ENCODE measurements around the gene VWA8.

VWA8 gene

GRCh38 chr13:41643507-41643906, 317.4 kb downstream of the VWA8 start:
- Histone ChIP-seq H3K27me3 (ENCODE audit: insufficient read depth, low read depth) (no peaks in the 10 kb centered on the region), H3K79me2 (ENCODE audit: insufficient read depth, low read depth) (no peaks in the 10 kb centered on the region), H3K4me2 (no peak overlapping the region), H3K36me3 (ENCODE audit: insufficient read depth) (no peaks in the 10 kb centered on the region), H3K4me1 (ENCODE audit: low read depth, poor library complexity, severe bottlenecking) (no peaks in the 10 kb centered on the region), H3K9ac (no peak overlapping the region), H3K27ac (no peak overlapping the region), H2AFZ (ENCODE audit: low read depth) (no peak overlapping the region), H3K4me3 (IDR thresholded peaks at IDR 0.05; ENCODE audit: insufficient read depth, low read depth, low read length) (no peak overlapping the region), H4K20me1 (ENCODE audit: insufficient read depth) (no peaks in the 10 kb centered on the region)
- TF ChIP-seq CTCF (conservative IDR thresholded peaks at IDR 0.05; ENCODE audit: low read depth, low read length) = no peak

GRCh38 chr13:41641961-41642360, 318.9 kb downstream of the VWA8 start:
- H3K27ac ChIP-seq = no peak overlapping the region
- H2AFZ ChIP-seq (ENCODE audit: low read depth) = no peak overlapping the region
- no peak overlapping the region for H3K9ac ChIP-seq
- H4K20me1 ChIP-seq (ENCODE audit: insufficient read depth) = no peaks in the 10 kb centered on the region
- no peaks in the 10 kb centered on the region for H3K79me2 ChIP-seq (ENCODE audit: insufficient read depth, low read depth)
- H3K4me1 ChIP-seq (ENCODE audit: low read depth, poor library complexity, severe bottlenecking) = no peaks in the 10 kb centered on the region
- H3K36me3 ChIP-seq (ENCODE audit: insufficient read depth) = no peaks in the 10 kb centered on the region
- H3K4me2 ChIP-seq = no peak overlapping the region
- H3K27me3 ChIP-seq (ENCODE audit: insufficient read depth, low read depth) = no peaks in the 10 kb centered on the region
- no peak overlapping the region for H3K4me3 ChIP-seq (IDR thresholded peaks at IDR 0.05; ENCODE audit: insufficient read depth, low read depth, low read length)
- TF ChIP-seq CTCF (conservative IDR thresholded peaks at IDR 0.05; ENCODE audit: low read depth, low read length) = no peak

- Histone ChIP-seq H2AFZ (ENCODE audit: low read depth) (no peak overlapping the region), H3K36me3 (ENCODE audit: insufficient read depth) (no peaks in the 10 kb centered on the region), H3K4me2 (no peak overlapping the region), H3K27me3 (ENCODE audit: insufficient read depth, low read depth) (no peaks in the 10 kb centered on the region), H4K20me1 (ENCODE audit: insufficient read depth) (no peaks in the 10 kb centered on the region), H3K27ac (no peak overlapping the region), H3K4me3 (IDR thresholded peaks at IDR 0.05; ENCODE audit: insufficient read depth, low read depth, low read length) (no peak overlapping the region), H3K4me1 (ENCODE audit: low read depth, poor library complexity, severe bottlenecking) (no peaks in the 10 kb centered on the region), H3K79me2 (ENCODE audit: insufficient read depth, low read depth) (no peaks in the 10 kb centered on the region), H3K9ac (no peak overlapping the region)
- TF ChIP-seq CTCF (conservative IDR thresholded peaks at IDR 0.05; ENCODE audit: low read depth, low read length) = no peak
Observed at GRCh38 chr13:41641429-41641828, 319.5 kb downstream of the VWA8 start.

- no peak overlapping the region for H3K9ac ChIP-seq
- H3K36me3 ChIP-seq (ENCODE audit: insufficient read depth) = no peaks in the 10 kb centered on the region
- H4K20me1 ChIP-seq (ENCODE audit: insufficient read depth) = no peaks in the 10 kb centered on the region
- H2AFZ ChIP-seq (ENCODE audit: low read depth) = no peak overlapping the region
- H3K4me3 ChIP-seq (IDR thresholded peaks at IDR 0.05; ENCODE audit: insufficient read depth, low read depth, low read length) = no peak overlapping the region
- no peak for TF ChIP-seq CTCF (conservative IDR thresholded peaks at IDR 0.05; ENCODE audit: low read depth, low read length)
- H3K27ac ChIP-seq = no peak overlapping the region
- no peaks in the 10 kb centered on the region for H3K4me1 ChIP-seq (ENCODE audit: low read depth, poor library complexity, severe bottlenecking)
- no peaks in the 10 kb centered on the region for H3K79me2 ChIP-seq (ENCODE audit: insufficient read depth, low read depth)
- H3K4me2 ChIP-seq = no peak overlapping the region
- H3K27me3 ChIP-seq (ENCODE audit: insufficient read depth, low read depth) = no peaks in the 10 kb centered on the region
Observed at GRCh38 chr13:41639955-41640780, 320.7 kb downstream of the VWA8 start.

Measured in KMS-11 (cell line).